Type B pancreatic cell (in vitro differentiated cells): ENCODE data around the gene EXOSC3. TPM values are rescaled to one million over a fixed set of nuclear protein-coding genes. Genes with fewer than 3 reads are reported as not detected.

Source experiments
- DNase-seq: peaks from one replicate; pipeline ENCODE4 v3.0.0; 2021; ENCODE audit warnings: mixed read lengths; ENCODE audit not compliant: unreplicated experiment; ENCODE audit errors: extremely low spot score
- H3K27ac Mint-ChIP-seq: 2 replicates; pipeline ENCODE4 v1.8.0; 2021; ENCODE audit warnings: mild to moderate bottlenecking, mixed read lengths
- H3K27me3 Mint-ChIP-seq: 2 replicates; pipeline ENCODE4 v1.8.0; 2021; ENCODE audit warnings: mixed read lengths
- H3K36me3 Mint-ChIP-seq: 2 replicates; pipeline ENCODE4 v1.8.0; 2021; ENCODE audit warnings: mixed read lengths
- H3K4me1 Mint-ChIP-seq: one replicate; pipeline ENCODE4 v1.8.0; 2021; ENCODE audit warnings: mixed read lengths; ENCODE audit not compliant: unreplicated experiment
- H3K4me3 Mint-ChIP-seq: 2 replicates; pipeline ENCODE4 v1.8.0; 2021; ENCODE audit warnings: mild to moderate bottlenecking, mixed read lengths
- H3K9me3 Mint-ChIP-seq: 2 replicates; pipeline ENCODE4 v1.8.0; 2021; ENCODE audit warnings: mixed read lengths
- CTCF ChIP-seq: fragments of 200-600 bp; sonication (generic); conservative IDR thresholded peaks from 2 replicates; pipeline ENCODE4 v1.5.0; 2021; ENCODE audit warnings: antibody characterized with exemption, mild to moderate bottlenecking
- total RNA-seq: library from RNA; stranded (reverse); gene quantifications from 2 replicates; pipeline ENCODE4 v1.2.1, GENCODE V29; 2021; ENCODE audit warnings: low replicate concordance

Gene EXOSC3
- total RNA-seq, 1 donor from 2014 or later: 61.9 TPM

GRCh38 chr9:37800631-37801286, 15.9 kb upstream of the EXOSC3 start, which contains the start of gene DCAF10:
TSS of gene DCAF10 (plus strand) at chr9:37800797. CDS start at chr9:37800867, 70 bp downstream.
- TF ChIP-seq CTCF: peak; percentile 15
- peak; percentile 95 for DNase-seq
- Mint-ChIP-seq H3K36me3 (peaks cover 8% of the 10 kb centered on the region), H3K4me1 (peaks cover 28% of the 10 kb centered on the region), H3K9me3 (peaks cover 5% of the 10 kb centered on the region), H3K27ac (peak within 1 kb of the TSS; percentile 94), H3K27me3 (no peaks in the 10 kb centered on the region), H3K4me3 (peak within 1 kb of the TSS; percentile 98)

- peaks cover 22% of the 10 kb centered on the region for H3K4me1 Mint-ChIP-seq
- peak overlapping the region; percentile 94 for H3K27ac Mint-ChIP-seq
- no peaks in the 10 kb centered on the region for H3K27me3 Mint-ChIP-seq
- H3K4me3 Mint-ChIP-seq: peak overlapping the region; percentile 98
- peaks cover 3% of the 10 kb centered on the region for H3K36me3 Mint-ChIP-seq
- TF ChIP-seq CTCF: no peak
- DNase-seq: no peak
- H3K9me3 Mint-ChIP-seq: no peaks in the 10 kb centered on the region
Measured at GRCh38 chr9:37798677-37799076, 13.8 kb upstream of the EXOSC3 start.

GRCh38 chr9:37796232-37796631, 11.4 kb upstream of the EXOSC3 start:
- peaks cover 3% of the 10 kb centered on the region for H3K36me3 Mint-ChIP-seq
- no peaks in the 10 kb centered on the region for H3K27me3 Mint-ChIP-seq
- H3K9me3 Mint-ChIP-seq: no peaks in the 10 kb centered on the region
- no peak overlapping the region for H3K27ac Mint-ChIP-seq
- DNase-seq: no peak
- peaks cover 4% of the 10 kb centered on the region for H3K4me1 Mint-ChIP-seq
- H3K4me3 Mint-ChIP-seq: no peak overlapping the region
- TF ChIP-seq CTCF: no peak

GRCh38 chr9:37792122-37792521, 7.3 kb upstream of the EXOSC3 start:
- H3K27me3 Mint-ChIP-seq: no peaks in the 10 kb centered on the region
- DNase-seq: no peak
- no peaks in the 10 kb centered on the region for H3K4me1 Mint-ChIP-seq
- TF ChIP-seq CTCF: no peak
- H3K4me3 Mint-ChIP-seq: no peak overlapping the region
- no peaks in the 10 kb centered on the region for H3K9me3 Mint-ChIP-seq
- no peak overlapping the region for H3K27ac Mint-ChIP-seq
- H3K36me3 Mint-ChIP-seq: no peaks in the 10 kb centered on the region

GRCh38 chr9:37790096-37790495, 5.2 kb upstream of the EXOSC3 start:
- Mint-ChIP-seq H3K36me3 (no peaks in the 10 kb centered on the region), H3K27me3 (no peaks in the 10 kb centered on the region), H3K4me1 (peaks cover under 1% of the 10 kb centered on the region), H3K27ac (no peak overlapping the region), H3K9me3 (no peaks in the 10 kb centered on the region), H3K4me3 (no peak overlapping the region)
- DNase-seq: no peak
- TF ChIP-seq CTCF: no peak
